H1 (cell line): Measurements from ENCODE around the gene KCNK2. TPM values are rescaled to one million over a fixed set of nuclear protein-coding genes. Genes with fewer than 3 reads are reported as not detected.

Source experiments
- FOSL1 ChIP-seq: IDR thresholded peaks from 2 replicates; pipeline ENCODE4 v1.6.1; 2011; ENCODE audit warnings: mild to moderate bottlenecking, low read depth, low read length, moderate library complexity; ENCODE audit not compliant: insufficient read depth
- polyA plus RNA-seq, 7 experiments: library from polyadenylated mRNA; depleted of rRNA in 3 of 7; stranded (reverse) in 5 of 7; unstranded in 2 of 7; fragments of >200 nt in 5 of 7; fragments of 200-250 nt in 2 of 7; gene quantifications; 1 replicate in 5 of 7; 2 replicates in 1 of 7; 4 replicates in 1 of 7; pipeline versions ENCODE4 v1.2.1 to v1.2.3, GENCODE V29; 2011 to 2013; ENCODE audit warnings: missing spikeins in 2 of 7, mixed read lengths in 2 of 7
- total RNA-seq: library from RNA; stranded (reverse); fragmentation: NEBNext Ultra II Directional; extraction: Animal tissue kit (Norgen Biotek cat#: 25700); gene quantifications from 2 replicates; pipeline ENCODE4 v1.2.1, GENCODE V29; 2021
- TF ChIP-seq, protein P1 (sequence below): IDR thresholded peaks from 2 replicates; pipeline ENCODE4 v1.6.1; 2012; ENCODE audit warnings: inconsistent platforms

The KCNK2 gene
- total and polyA plus RNA-seq, 2 of the 8 experiments (the other 6 are each of a cell fraction or from before 2014, with no cell fraction given): 0.59 to 1.2 TPM

DNA sequence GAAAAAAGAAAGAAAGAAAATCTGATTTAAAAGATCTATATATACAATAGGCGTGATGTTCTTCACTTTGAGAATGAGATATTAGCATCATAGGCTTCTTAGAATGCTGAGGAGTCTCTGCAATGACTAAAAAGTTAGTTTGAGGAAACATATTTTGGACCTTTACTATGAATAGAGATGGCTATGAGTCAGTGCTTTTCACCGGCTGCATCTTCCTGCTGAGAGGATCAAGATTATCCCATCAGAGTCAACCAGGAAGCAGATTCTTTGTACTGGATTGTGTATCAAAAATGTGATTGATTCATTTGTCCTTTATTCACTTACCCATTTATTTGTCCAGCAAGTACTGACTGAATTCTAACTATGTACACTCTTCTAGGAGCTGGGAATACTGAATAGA lies 144.2 kb downstream of the KCNK2 start (continued):
- no peak for TF ChIP-seq FOSL1
- TF ChIP-seq, protein P1, sequence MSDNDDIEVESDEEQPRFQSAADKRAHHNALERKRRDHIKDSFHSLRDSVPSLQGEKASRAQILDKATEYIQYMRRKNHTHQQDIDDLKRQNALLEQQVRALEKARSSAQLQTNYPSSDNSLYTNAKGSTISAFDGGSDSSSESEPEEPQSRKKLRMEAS: no peak
